Upper lobe of right lung (tissue), 1 donor: ENCODE results near the gene ZNRF3. TPM values are rescaled to one million over a fixed set of nuclear protein-coding genes. Genes with fewer than 3 reads are reported as not detected.
A peak's percentile ranks its signal among the peaks of the same experiment; 100 is the strongest.
"Not testable (repeated sequence)": the region's sequence is repeated elsewhere in the genome, so short reads cannot be mapped to it uniquely, and the experiment has no call there.

Experiments
- ATAC-seq: fragments of 200-7000 bp; cut with Tn5 transposase; one replicate; pipeline ENCODE4 v1.9.1; 2020; ENCODE audit warnings: mild to moderate bottlenecking, moderate library complexity
- DNase-seq: peaks from one replicate; pipeline ENCODE4 v3.0.0-alpha.2; 2020
- H3K27ac ChIP-seq: fragments of 200-600 bp; one replicate; pipeline ENCODE4 v1.8.0; 2022
- H3K27me3 ChIP-seq: fragments of 200-600 bp; one replicate; pipeline ENCODE4 v1.8.0; 2022; ENCODE audit warnings: mild to moderate bottlenecking
- H3K36me3 ChIP-seq: fragments of 200-600 bp; one replicate; pipeline ENCODE4 v1.8.0; 2022
- H3K4me1 ChIP-seq: fragments of 200-600 bp; one replicate; pipeline ENCODE4 v1.8.0; 2022
- H3K4me3 ChIP-seq: fragments of 200-600 bp; one replicate; pipeline ENCODE4 v1.8.0; 2022; ENCODE audit warnings: mild to moderate bottlenecking
- H3K9me3 ChIP-seq: fragments of 200-600 bp; one replicate; pipeline ENCODE4 v1.8.0; 2022
- CTCF ChIP-seq: fragments of 200-600 bp; IDR thresholded peaks from one replicate; pipeline ENCODE4 v1.8.0; 2022; ENCODE audit warnings: antibody characterized with exemption
- intact Hi-C: fragments of 100-400 bp; cut with DNase I; formaldehyde crosslinking; loops from one replicate; pipeline ENCODE4 v1.11.0; 2022
- total RNA-seq: library from RNA; stranded (reverse); fragmentation: NEBNext Ultra II Directional; extraction: Animal tissue kit (Norgen Biotek cat#: 25700); gene quantifications from one replicate; pipeline ENCODE4 v1.2.1, GENCODE V29; 2021
- donor health status: DM: no; HTN: yes; CAD: no; lungs with severe emphysema.

The ZNRF3 gene
- total RNA-seq, 1 donor from 2014 or later = 15.8 TPM

- Histone ChIP-seq H3K36me3 (no peaks in the 10 kb centered on the region), H3K4me1 (peaks cover 37% of the 10 kb centered on the region), H3K27me3 (no peaks in the 10 kb centered on the region), H3K27ac (peak overlapping the region; percentile 20), H3K4me3 (no peak overlapping the region), H3K9me3 (no peaks in the 10 kb centered on the region)
- intact Hi-C loops = no loop called here
- no peak for TF ChIP-seq CTCF
- ATAC-seq = no peak
- no peak for DNase-seq
These were observed 22.0 kb downstream of the ZNRF3 start for GRCh38 chr22:28905256-28905832.

- H3K27me3 ChIP-seq = no peaks in the 10 kb centered on the region
- no peak overlapping the region for H3K27ac ChIP-seq
- no peak overlapping the region for H3K4me3 ChIP-seq
- H3K9me3 ChIP-seq = no peaks in the 10 kb centered on the region
- no peak for TF ChIP-seq CTCF
- ATAC-seq = no peak
- H3K4me1 ChIP-seq = peaks cover 44% of the 10 kb centered on the region
- intact Hi-C loops = no loop called here
- no peaks in the 10 kb centered on the region for H3K36me3 ChIP-seq
- DNase-seq = no peak
These were observed 22.9 kb downstream of the ZNRF3 start for GRCh38 chr22:28906312-28906711.

GRCh38 chr22:28907311-28908008, 24.1 kb downstream of the ZNRF3 start:
- no peak for TF ChIP-seq CTCF
- Histone ChIP-seq H3K9me3 (no peaks in the 10 kb centered on the region), H3K4me1 (peaks cover 54% of the 10 kb centered on the region), H3K36me3 (no peaks in the 10 kb centered on the region), H3K27ac (no peak overlapping the region), H3K27me3 (no peaks in the 10 kb centered on the region), H3K4me3 (no peak overlapping the region)
- intact Hi-C loops = no loop called here
- DNase-seq (no peak), ATAC-seq (no peak)

- H3K9me3 ChIP-seq, ATAC-seq, intact Hi-C loops, H3K27me3 ChIP-seq, H3K27ac ChIP-seq, DNase-seq, H3K36me3 ChIP-seq, H3K4me3 ChIP-seq: not testable (repeated sequence)
- H3K4me1 ChIP-seq = peaks cover 54% of the 10 kb centered on the region
These were observed 25.4 kb downstream of the ZNRF3 start for GRCh38 chr22:28908810-28909209.

GRCh38 chr22:28909375-28909774, 26.0 kb downstream of the ZNRF3 start:
- no peaks in the 10 kb centered on the region for H3K27me3 ChIP-seq
- no peaks in the 10 kb centered on the region for H3K9me3 ChIP-seq
- no peak overlapping the region for H3K27ac ChIP-seq
- intact Hi-C loops = no loop called here
- H3K36me3 ChIP-seq = no peaks in the 10 kb centered on the region
- no peak for DNase-seq
- H3K4me3 ChIP-seq = no peak overlapping the region
- no peak for ATAC-seq
- peaks cover 51% of the 10 kb centered on the region for H3K4me1 ChIP-seq
- TF ChIP-seq CTCF = no peak

GRCh38 chr22:28910569-28911303, 27.4 kb downstream of the ZNRF3 start:
- H3K4me1 ChIP-seq = peaks cover 38% of the 10 kb centered on the region

More at GRCh38 chr22:28910569-28911303, 27.4 kb downstream of the ZNRF3 start:
- Histone ChIP-seq H3K4me3 (no peak overlapping the region), H3K36me3 (no peaks in the 10 kb centered on the region), H3K27me3 (no peaks in the 10 kb centered on the region), H3K27ac (peak overlapping the region; percentile 55), H3K9me3 (no peaks in the 10 kb centered on the region)
- no peak for TF ChIP-seq CTCF
- ATAC-seq = no peak
- intact Hi-C loops = no loop called here
- DNase-seq = no peak
